NT2/D1 (cell line): ENCODE data around the gene MITF.

ENCODE experiments used
- SUZ12 ChIP-seq: IDR thresholded peaks from 2 replicates; pipeline ENCODE4 v1.6.1; 2011; ENCODE audit not compliant: insufficient read length, insufficient read depth; ENCODE audit errors: extremely low read depth
- YY1 ChIP-seq: IDR thresholded peaks from 2 replicates; pipeline ENCODE4 v1.6.1; 2011; ENCODE audit not compliant: insufficient read length, insufficient read depth

- TF ChIP-seq YY1 (no peak), SUZ12 (no peak)
Measured at GRCh38 chr3:69755795-69756194, 16.5 kb downstream of the MITF start.
